ENCODE results near the gene CD99L2.

The CD99L2 gene

GRCh38 chrX:150770623-150771022 lies 127.8 kb downstream of the CD99L2 start:
- Histone ChIP-seq H3K4me1 (ENCODE audit: control insufficient read depth in 2 of 2, insufficient read depth in 1 of 2, low read depth in 1 of 2, low read length in 2 of 2) (no peaks in the 10 kb centered on the region), H2BK15ac (ENCODE audit: low read length) (no peak overlapping the region), H3K4me3 (ENCODE audit: low read length in 2 of 2) (no peak overlapping the region), H3K4me2 (ENCODE audit: insufficient read depth, low read length, poor library complexity, severe bottlenecking) (no peak overlapping the region), H3K14ac (ENCODE audit: low read length) (no peak overlapping the region), H3K27me3 (ENCODE audit: control insufficient read depth in 3 of 3, insufficient read depth in 3 of 3, low read depth in 1 of 3, low read length in 3 of 3) (no peaks in the 10 kb centered on the region), H3K18ac (ENCODE audit: low read length) (no peak overlapping the region), H3K27ac (replicated peaks; ENCODE audit: low read length) (no peak overlapping the region), H3K9ac (ENCODE audit: low read depth, low read length, poor library complexity) (no peak overlapping the region), H2AK5ac (ENCODE audit: low read depth, low read length) (no peak overlapping the region), H3K4ac (ENCODE audit: low read length) (no peak overlapping the region), H4K91ac (ENCODE audit: low read depth, low read length, poor library complexity) (no peak overlapping the region), H3K23ac (ENCODE audit: low read depth, low read length, poor library complexity) (no peak overlapping the region), H3K79me1 (ENCODE audit: low read depth, low read length) (no peaks in the 10 kb centered on the region), H2BK5ac (ENCODE audit: low read length) (no peak overlapping the region), H3K9me3 (replicated peaks in 1 of 2; ENCODE audit: control insufficient read depth in 2 of 2, insufficient read depth in 1 of 2, low read depth in 1 of 2, low read length in 2 of 2) (no peaks in the 10 kb centered on the region), H3K36me3 (replicated peaks in 1 of 2; ENCODE audit: control insufficient read depth in 2 of 2, insufficient read depth in 2 of 2, low read length in 2 of 2) (peaks cover 0 to 5% of the 10 kb centered on the region in 2 donors), H4K8ac (ENCODE audit: low read depth, low read length) (no peak overlapping the region), H2BK12ac (ENCODE audit: low read length) (no peak overlapping the region), H2BK120ac (ENCODE audit: low read depth, low read length) (no peak overlapping the region), H2AFZ (ENCODE audit: low read length) (no peak overlapping the region)
- no CpG with 5 or more reads among the region's 17 CpGs for WGBS, 2 donors (ENCODE audit: extremely low coverage in 2 of 2, insufficient read length in 2 of 2, insufficient replicate concordance in 1 of 2)
- no peak for DNase-seq (ENCODE audit: low spot score)

DNA sequence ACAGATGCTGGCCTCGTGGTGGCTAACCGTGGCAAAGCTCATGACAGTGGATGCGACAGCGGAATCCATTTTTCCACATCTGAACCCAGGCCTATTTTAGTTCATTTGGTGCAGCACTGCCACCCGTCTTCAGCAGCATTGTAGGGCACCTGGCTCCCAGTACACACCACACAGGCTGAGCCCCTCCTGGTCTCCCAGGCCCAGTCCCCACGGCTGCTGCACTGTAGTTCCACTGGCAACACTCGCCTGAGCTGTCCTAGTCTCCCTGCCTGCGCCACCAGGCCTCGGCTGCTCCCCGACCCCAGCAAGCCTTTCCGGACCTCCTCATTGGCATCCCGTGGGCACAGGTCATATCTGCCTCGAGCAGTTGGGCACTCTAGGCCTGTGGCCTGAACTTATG lies 129.1 kb downstream of the CD99L2 start:
- Histone ChIP-seq H3K18ac (ENCODE audit: low read length) (no peak overlapping the region), H3K14ac (ENCODE audit: low read length) (no peak overlapping the region), H4K91ac (ENCODE audit: low read depth, low read length, poor library complexity) (no peak overlapping the region), H3K79me1 (ENCODE audit: low read depth, low read length) (no peaks in the 10 kb centered on the region), H3K4me2 (ENCODE audit: insufficient read depth, low read length, poor library complexity, severe bottlenecking) (no peak overlapping the region), H3K4ac (ENCODE audit: low read length) (no peak overlapping the region), H2AFZ (ENCODE audit: low read length) (no peak overlapping the region), H3K36me3 (replicated peaks in 1 of 2; ENCODE audit: control insufficient read depth in 2 of 2, insufficient read depth in 2 of 2, low read length in 2 of 2) (peaks cover 0 to 9% of the 10 kb centered on the region in 2 donors), H2BK15ac (ENCODE audit: low read length) (no peak overlapping the region), H3K27ac (replicated peaks; ENCODE audit: low read length) (no peak overlapping the region), H2BK12ac (ENCODE audit: low read length) (no peak overlapping the region), H3K9me3 (replicated peaks in 1 of 2; ENCODE audit: control insufficient read depth in 2 of 2, insufficient read depth in 1 of 2, low read depth in 1 of 2, low read length in 2 of 2) (no peaks in the 10 kb centered on the region), H2AK5ac (ENCODE audit: low read depth, low read length) (no peak overlapping the region), H3K9ac (ENCODE audit: low read depth, low read length, poor library complexity) (no peak overlapping the region), H3K27me3 (ENCODE audit: control insufficient read depth in 3 of 3, insufficient read depth in 3 of 3, low read depth in 1 of 3, low read length in 3 of 3) (peaks cover 0 to under 1% (median 0%) of the 10 kb centered on the region in 3 experiments), H2BK120ac (ENCODE audit: low read depth, low read length) (no peak overlapping the region), H4K8ac (ENCODE audit: low read depth, low read length) (no peak overlapping the region), H2BK5ac (ENCODE audit: low read length) (no peak overlapping the region), H3K4me3 (ENCODE audit: low read length in 2 of 2) (no peak overlapping the region), H3K23ac (ENCODE audit: low read depth, low read length, poor library complexity) (no peak overlapping the region), H3K4me1 (ENCODE audit: control insufficient read depth in 2 of 2, insufficient read depth in 1 of 2, low read depth in 1 of 2, low read length in 2 of 2) (no peaks in the 10 kb centered on the region)
- WGBS, 2 donors (ENCODE audit: extremely low coverage in 2 of 2, insufficient read length in 2 of 2, insufficient replicate concordance in 1 of 2) = no CpG with 5 or more reads among the region's 13 CpGs
- DNase-seq (ENCODE audit: low spot score) = no peak

DNA sequence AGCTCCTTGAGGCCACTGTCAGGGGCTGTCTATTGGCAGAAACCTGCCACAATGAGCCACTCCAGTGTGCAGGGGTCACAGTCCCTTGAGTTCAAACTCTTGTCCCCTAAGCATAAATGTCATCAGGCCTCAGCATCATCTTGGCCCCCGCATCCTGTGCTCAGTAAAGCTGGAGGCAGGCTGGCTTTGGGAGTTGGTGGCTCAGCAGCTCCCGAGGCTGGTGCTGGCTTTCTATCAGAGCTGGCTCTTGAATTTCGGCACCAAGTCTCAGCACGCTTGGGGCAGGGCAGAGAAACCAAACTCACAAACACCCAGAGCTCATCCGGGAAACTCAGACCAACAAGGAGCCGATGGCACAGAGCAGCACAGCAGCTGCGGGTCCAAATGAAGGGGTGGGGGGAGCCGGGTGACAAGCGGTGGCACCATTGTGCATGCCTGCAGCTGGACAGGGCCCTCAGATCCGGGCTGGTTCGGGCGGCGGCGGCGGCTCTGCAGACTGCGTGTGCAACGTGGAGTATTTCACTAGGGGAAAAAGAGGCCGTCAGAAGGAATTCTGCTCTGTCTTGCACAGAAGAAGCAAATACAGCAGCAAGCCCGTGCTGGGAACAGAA lies 129.8 kb downstream of the CD99L2 start:
- no peak overlapping the region for H3K27ac ChIP-seq (replicated peaks; ENCODE audit: low read length)
- no peak overlapping the region for H4K91ac ChIP-seq (ENCODE audit: low read depth, low read length, poor library complexity)
- no peaks in the 10 kb centered on the region for H3K9me3 ChIP-seq (replicated peaks in 1 of 2; ENCODE audit: control insufficient read depth in 2 of 2, insufficient read depth in 1 of 2, low read depth in 1 of 2, low read length in 2 of 2)
- no peak for DNase-seq (ENCODE audit: low spot score)
- no peak overlapping the region for H3K4me2 ChIP-seq (ENCODE audit: insufficient read depth, low read length, poor library complexity, severe bottlenecking)
- no peak overlapping the region for H3K4me3 ChIP-seq (ENCODE audit: low read length in 2 of 2)
- no peak overlapping the region for H2BK5ac ChIP-seq (ENCODE audit: low read length)
- WGBS, 2 donors (ENCODE audit: extremely low coverage in 2 of 2, insufficient read length in 2 of 2, insufficient replicate concordance in 1 of 2) = no CpG with 5 or more reads among the region's 19 CpGs
- no peak overlapping the region for H3K18ac ChIP-seq (ENCODE audit: low read length)
- no peak overlapping the region for H3K9ac ChIP-seq (ENCODE audit: low read depth, low read length, poor library complexity)
- H3K36me3 ChIP-seq (replicated peaks in 1 of 2; ENCODE audit: control insufficient read depth in 2 of 2, insufficient read depth in 2 of 2, low read length in 2 of 2) = peaks cover 0 to 9% of the 10 kb centered on the region in 2 donors
- no peak overlapping the region for H3K4ac ChIP-seq (ENCODE audit: low read length)
- H3K27me3 ChIP-seq (ENCODE audit: control insufficient read depth in 3 of 3, insufficient read depth in 3 of 3, low read depth in 1 of 3, low read length in 3 of 3) = peaks cover 0 to 3% (median 0%) of the 10 kb centered on the region in 3 experiments
- H2BK12ac ChIP-seq (ENCODE audit: low read length) = no peak overlapping the region
- no peaks in the 10 kb centered on the region for H3K4me1 ChIP-seq (ENCODE audit: control insufficient read depth in 2 of 2, insufficient read depth in 1 of 2, low read depth in 1 of 2, low read length in 2 of 2)
- no peak overlapping the region for H2AFZ ChIP-seq (ENCODE audit: low read length)
- no peak overlapping the region for H4K8ac ChIP-seq (ENCODE audit: low read depth, low read length)
- H2AK5ac ChIP-seq (ENCODE audit: low read depth, low read length) = no peak overlapping the region
- H3K14ac ChIP-seq (ENCODE audit: low read length) = no peak overlapping the region
- H2BK120ac ChIP-seq (ENCODE audit: low read depth, low read length) = no peak overlapping the region
- H3K23ac ChIP-seq (ENCODE audit: low read depth, low read length, poor library complexity) = no peak overlapping the region
- no peaks in the 10 kb centered on the region for H3K79me1 ChIP-seq (ENCODE audit: low read depth, low read length)
- no peak overlapping the region for H2BK15ac ChIP-seq (ENCODE audit: low read length)

- Histone ChIP-seq H2BK5ac (ENCODE audit: low read length) (no peak overlapping the region), H3K27me3 (ENCODE audit: control insufficient read depth in 3 of 3, insufficient read depth in 3 of 3, low read depth in 1 of 3, low read length in 3 of 3) (peaks cover 0 to 7% (median 0%) of the 10 kb centered on the region in 3 experiments), H3K4ac (ENCODE audit: low read length) (no peak overlapping the region), H2AK5ac (ENCODE audit: low read depth, low read length) (no peak overlapping the region), H3K36me3 (replicated peaks in 1 of 2; ENCODE audit: control insufficient read depth in 2 of 2, insufficient read depth in 2 of 2, low read length in 2 of 2) (peaks cover 0 to 9% of the 10 kb centered on the region in 2 donors), H3K79me1 (ENCODE audit: low read depth, low read length) (no peaks in the 10 kb centered on the region), H3K4me3 (ENCODE audit: low read length in 2 of 2) (no peak overlapping the region), H2BK15ac (ENCODE audit: low read length) (no peak overlapping the region), H3K9ac (ENCODE audit: low read depth, low read length, poor library complexity) (no peak overlapping the region), H4K91ac (ENCODE audit: low read depth, low read length, poor library complexity) (no peak overlapping the region), H3K9me3 (replicated peaks in 1 of 2; ENCODE audit: control insufficient read depth in 2 of 2, insufficient read depth in 1 of 2, low read depth in 1 of 2, low read length in 2 of 2) (no peaks in the 10 kb centered on the region), H3K18ac (ENCODE audit: low read length) (no peak overlapping the region), H3K4me2 (ENCODE audit: insufficient read depth, low read length, poor library complexity, severe bottlenecking) (no peak overlapping the region), H3K4me1 (ENCODE audit: control insufficient read depth in 2 of 2, insufficient read depth in 1 of 2, low read depth in 1 of 2, low read length in 2 of 2) (no peaks in the 10 kb centered on the region), H3K27ac (replicated peaks; ENCODE audit: low read length) (no peak overlapping the region), H3K14ac (ENCODE audit: low read length) (no peak overlapping the region), H3K23ac (ENCODE audit: low read depth, low read length, poor library complexity) (no peak overlapping the region), H4K8ac (ENCODE audit: low read depth, low read length) (no peak overlapping the region), H2BK120ac (ENCODE audit: low read depth, low read length) (no peak overlapping the region), H2AFZ (ENCODE audit: low read length) (no peak overlapping the region), H2BK12ac (ENCODE audit: low read length) (no peak overlapping the region)
- no peak for DNase-seq (ENCODE audit: low spot score)
- no CpG with 5 or more reads among the region's 10 CpGs for WGBS, 2 donors (ENCODE audit: extremely low coverage in 2 of 2, insufficient read length in 2 of 2, insufficient replicate concordance in 1 of 2)
Measured at GRCh38 chrX:150768132-150768485, 130.4 kb downstream of the CD99L2 start.

All from neuronal stem cell (in vitro differentiated cells).